Keratinocyte (primary cell): Measurements from ENCODE around the gene TPD52L1.

Experiments used
- EZH2 ChIP-seq: IDR thresholded peaks from one replicate; pipeline ENCODE4 v1.6.1; 2012; ENCODE audit warnings: inconsistent platforms, mild to moderate bottlenecking, low read length, moderate library complexity
- TF ChIP-seq, protein P1 (sequence below), 3 experiments: IDR thresholded peaks in 1 of 3; conservative IDR thresholded peaks in 1 of 3; optimal IDR thresholded peaks in 1 of 3; 2 replicates in 2 of 3; 3 replicates in 1 of 3; pipeline versions ENCODE3 to v1.5.1; 2011; ENCODE audit warnings: low read length in 3 of 3, mild to moderate bottlenecking in 3 of 3, moderate library complexity in 2 of 3, control low read depth in 1 of 3, inconsistent platforms in 1 of 3; ENCODE audit not compliant: insufficient read depth in 2 of 3; ENCODE audit errors: extremely low read depth in 1 of 3

DNA sequence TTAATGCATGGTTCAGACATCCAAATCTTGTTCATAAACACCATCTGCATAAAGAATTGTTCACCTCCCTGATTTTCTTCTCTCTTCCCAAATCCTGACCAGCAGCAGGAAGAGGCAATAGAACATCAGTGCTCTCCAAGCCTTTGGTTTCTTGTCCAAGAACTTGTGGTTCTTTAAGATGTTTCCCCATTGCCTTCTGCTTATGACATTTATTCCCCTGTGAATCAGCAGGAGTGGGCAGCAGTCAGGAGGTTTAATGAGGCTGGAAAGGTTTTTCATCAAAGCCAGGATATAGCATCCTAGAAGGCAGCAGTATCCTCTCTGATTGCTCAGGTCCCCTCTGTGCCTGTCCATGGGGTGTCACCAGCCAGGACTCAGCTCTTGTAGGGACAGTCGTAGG lies 142.9 kb downstream of the TPD52L1 start:
- TF ChIP-seq, protein P1, sequence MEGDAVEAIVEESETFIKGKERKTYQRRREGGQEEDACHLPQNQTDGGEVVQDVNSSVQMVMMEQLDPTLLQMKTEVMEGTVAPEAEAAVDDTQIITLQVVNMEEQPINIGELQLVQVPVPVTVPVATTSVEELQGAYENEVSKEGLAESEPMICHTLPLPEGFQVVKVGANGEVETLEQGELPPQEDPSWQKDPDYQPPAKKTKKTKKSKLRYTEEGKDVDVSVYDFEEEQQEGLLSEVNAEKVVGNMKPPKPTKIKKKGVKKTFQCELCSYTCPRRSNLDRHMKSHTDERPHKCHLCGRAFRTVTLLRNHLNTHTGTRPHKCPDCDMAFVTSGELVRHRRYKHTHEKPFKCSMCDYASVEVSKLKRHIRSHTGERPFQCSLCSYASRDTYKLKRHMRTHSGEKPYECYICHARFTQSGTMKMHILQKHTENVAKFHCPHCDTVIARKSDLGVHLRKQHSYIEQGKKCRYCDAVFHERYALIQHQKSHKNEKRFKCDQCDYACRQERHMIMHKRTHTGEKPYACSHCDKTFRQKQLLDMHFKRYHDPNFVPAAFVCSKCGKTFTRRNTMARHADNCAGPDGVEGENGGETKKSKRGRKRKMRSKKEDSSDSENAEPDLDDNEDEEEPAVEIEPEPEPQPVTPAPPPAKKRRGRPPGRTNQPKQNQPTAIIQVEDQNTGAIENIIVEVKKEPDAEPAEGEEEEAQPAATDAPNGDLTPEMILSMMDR (optimal IDR thresholded peaks at IDR 0.05 in 1 of 3, IDR thresholded peaks at IDR 0.05 in 1 of 3, conservative IDR thresholded peaks at IDR 0.05 in 1 of 3; ENCODE audit: extremely low read depth in 1 of 3, insufficient read depth in 2 of 3, low read length in 3 of 3): no peak
- TF ChIP-seq EZH2: no peak
